Stimulated activated naive CD8-positive, alpha-beta T cell treated with anti-CD3 and anti-CD28 coated beads, Interleukin-15, amount 100 ng/mL, for 72 hours (primary cell): ENCODE data around the gene BBS7.

ENCODE experiments used
- ATAC-seq: fragments of 150-1000 bp; cut with Tn5 transposase; 2 replicates; pipeline ENCODE4 v1.10.0; 2021; ENCODE audit warnings: mild to moderate bottlenecking, moderate library complexity
- DNase-seq, 2 donors: peaks; one replicate each; pipeline ENCODE4 v3.0.0; 2021 to 2022
- H3K27ac Mint-ChIP-seq, 2 donors: one replicate each; pipeline ENCODE4 v1.8.0; 2022; ENCODE audit warnings: mild to moderate bottlenecking in 2 of 2, mixed read lengths in 2 of 2, moderate library complexity in 2 of 2
- H3K27me3 Mint-ChIP-seq: one replicate; pipeline ENCODE4 v1.8.0; 2022; ENCODE audit warnings: mixed read lengths
- H3K4me1 Mint-ChIP-seq: one replicate; pipeline ENCODE4 v1.8.0; 2022; ENCODE audit warnings: mild to moderate bottlenecking, mixed read lengths
- H3K4me3 Mint-ChIP-seq, 2 donors: one replicate each; pipeline ENCODE4 v1.8.0; 2022; ENCODE audit warnings: mild to moderate bottlenecking in 2 of 2, mixed read lengths in 2 of 2, moderate library complexity in 1 of 2
- H3K9me3 Mint-ChIP-seq, 2 donors: one replicate each; pipeline ENCODE4 v1.8.0; 2022; ENCODE audit warnings: mixed read lengths in 2 of 2

BBS7 gene

DNA sequence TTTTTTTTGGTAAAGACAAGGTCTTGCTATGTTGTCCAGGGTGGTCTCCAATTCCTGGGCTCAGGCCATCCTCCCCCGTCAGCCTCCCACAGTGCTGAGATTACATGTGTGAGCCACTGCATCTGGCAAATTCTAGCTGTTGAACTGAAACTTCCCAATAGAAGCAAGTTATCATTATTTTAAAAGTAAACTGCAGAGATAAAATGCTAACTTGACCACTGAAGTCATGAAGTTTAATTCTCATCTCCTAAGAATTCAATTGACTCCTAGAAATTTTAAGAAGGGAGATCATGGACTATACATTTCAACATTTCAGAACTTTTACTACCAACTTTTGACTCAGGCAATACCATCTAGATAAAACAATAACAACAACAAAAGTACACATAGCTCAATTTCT is 80.8 kb downstream of the BBS7 start:
- Mint-ChIP-seq H3K9me3 (no peaks in the 10 kb centered on the region), H3K27me3 (peaks cover 44% of the 10 kb centered on the region), H3K4me1 (peaks cover 12% of the 10 kb centered on the region), H3K4me3 (peak overlapping the region in 1 of 2 donors; percentile 53), H3K27ac (no peak overlapping the region)
- DNase-seq (no peak), ATAC-seq (no peak)

- no peak for DNase-seq
- peaks cover 12% of the 10 kb centered on the region for H3K4me1 Mint-ChIP-seq
- no peaks in the 10 kb centered on the region for H3K9me3 Mint-ChIP-seq
- H3K4me3 Mint-ChIP-seq = no peak overlapping the region
- peaks cover 44% of the 10 kb centered on the region for H3K27me3 Mint-ChIP-seq
- no peak for ATAC-seq
- no peak overlapping the region for H3K27ac Mint-ChIP-seq
Measured at GRCh38 chr4:121788896-121789295, 81.4 kb downstream of the BBS7 start.

DNA sequence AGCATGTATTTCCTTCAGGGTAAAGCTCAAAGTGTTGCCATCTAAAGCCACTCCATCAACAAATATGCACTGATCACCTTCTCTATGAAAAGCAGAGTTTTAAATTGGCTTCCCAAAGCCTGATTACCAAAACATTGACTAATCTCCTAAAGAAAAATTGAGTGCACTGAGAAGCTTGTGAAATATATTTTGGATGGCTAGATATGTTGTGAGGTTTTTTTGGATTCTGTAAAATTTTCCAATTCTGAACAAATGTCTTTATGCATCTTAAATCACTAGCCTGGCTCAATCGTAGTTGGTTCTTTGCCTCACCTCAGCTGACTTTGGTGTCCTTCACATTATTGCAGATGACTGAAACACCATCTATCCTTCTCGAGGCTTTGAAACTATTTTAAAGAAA is 84.1 kb downstream of the BBS7 start:
- no peak overlapping the region for H3K4me3 Mint-ChIP-seq

DNA sequence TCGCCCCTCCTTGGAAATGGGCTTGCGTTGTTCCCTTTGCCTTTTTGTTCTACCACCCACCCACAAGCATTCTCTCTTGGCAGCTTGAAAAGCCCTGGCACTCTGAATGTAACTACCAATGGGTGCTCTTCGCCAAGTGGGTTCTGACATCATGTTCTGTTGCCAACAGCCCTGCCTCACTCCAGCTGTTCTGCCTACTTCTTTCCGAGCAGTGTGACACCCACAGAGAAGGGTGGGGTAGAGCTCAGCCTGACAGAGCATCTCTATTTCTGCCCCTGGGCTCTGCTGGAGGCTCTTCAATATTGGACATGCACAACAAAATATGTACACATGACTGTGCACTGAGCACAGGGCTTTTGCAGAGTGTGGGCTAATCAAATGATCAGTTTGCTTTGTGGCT is 84.8 kb downstream of the BBS7 start:
- H3K27me3 Mint-ChIP-seq = peaks cover 58% of the 10 kb centered on the region
- H3K4me3 Mint-ChIP-seq = no peak overlapping the region
- ATAC-seq (no peak), DNase-seq (no peak)
- H3K27ac Mint-ChIP-seq = no peak overlapping the region
- no peaks in the 10 kb centered on the region for H3K9me3 Mint-ChIP-seq
- H3K4me1 Mint-ChIP-seq = peaks cover 12% of the 10 kb centered on the region

More for the DNA sequence above, 84.1 kb downstream of the BBS7 start:
- ATAC-seq (no peak), DNase-seq (no peak)
- H3K4me1 Mint-ChIP-seq = peaks cover 12% of the 10 kb centered on the region
- H3K27ac Mint-ChIP-seq = no peak overlapping the region
- H3K27me3 Mint-ChIP-seq = peaks cover 50% of the 10 kb centered on the region
- H3K9me3 Mint-ChIP-seq = no peaks in the 10 kb centered on the region

DNA sequence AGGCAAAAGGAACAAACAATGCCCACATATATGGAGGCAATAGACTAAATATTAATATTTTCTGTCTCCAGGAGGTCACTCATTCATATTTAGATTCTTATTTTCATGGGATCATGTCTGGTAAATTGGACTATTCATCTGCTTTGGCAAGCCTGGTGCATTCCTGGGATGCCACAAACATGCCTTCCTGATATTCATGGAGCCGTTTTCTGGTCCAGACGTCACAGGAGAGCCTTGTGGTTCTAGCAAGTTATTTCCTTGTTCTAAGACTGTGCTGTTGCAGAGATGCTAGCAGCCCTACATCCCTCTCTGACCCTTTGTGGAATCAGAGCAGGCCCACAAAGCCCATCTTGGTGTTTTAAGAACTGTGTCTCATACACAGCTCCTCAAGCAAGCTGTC is 85.3 kb downstream of the BBS7 start:
- Mint-ChIP-seq H3K4me3 (no peak overlapping the region), H3K4me1 (peaks cover 12% of the 10 kb centered on the region), H3K9me3 (no peaks in the 10 kb centered on the region), H3K27me3 (peaks cover 63% of the 10 kb centered on the region), H3K27ac (no peak overlapping the region)
- ATAC-seq (no peak), DNase-seq (no peak)

DNA sequence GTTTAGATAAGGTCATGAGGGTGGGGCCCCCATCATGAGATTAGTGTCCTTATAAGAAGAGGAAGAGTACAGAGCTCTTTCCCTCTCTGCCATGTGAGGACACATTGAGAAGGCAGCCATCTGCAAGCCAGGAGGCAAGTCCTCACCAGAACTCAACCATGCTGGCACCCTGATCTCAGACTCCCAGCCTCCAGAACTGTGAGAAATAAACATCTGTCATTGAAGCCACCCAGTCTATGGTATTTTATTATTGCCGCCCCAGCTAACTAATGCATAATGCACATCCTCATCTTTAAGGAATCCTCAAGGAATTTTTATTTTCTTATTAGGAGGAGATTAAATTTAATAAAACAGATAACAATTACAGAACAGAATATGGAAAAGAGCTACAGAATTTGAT is 85.9 kb downstream of the BBS7 start:
- Mint-ChIP-seq H3K4me3 (no peak overlapping the region), H3K9me3 (no peaks in the 10 kb centered on the region), H3K27me3 (peaks cover 64% of the 10 kb centered on the region), H3K4me1 (peaks cover 10% of the 10 kb centered on the region), H3K27ac (no peak overlapping the region)
- DNase-seq = no peak
- ATAC-seq = no peak

DNA sequence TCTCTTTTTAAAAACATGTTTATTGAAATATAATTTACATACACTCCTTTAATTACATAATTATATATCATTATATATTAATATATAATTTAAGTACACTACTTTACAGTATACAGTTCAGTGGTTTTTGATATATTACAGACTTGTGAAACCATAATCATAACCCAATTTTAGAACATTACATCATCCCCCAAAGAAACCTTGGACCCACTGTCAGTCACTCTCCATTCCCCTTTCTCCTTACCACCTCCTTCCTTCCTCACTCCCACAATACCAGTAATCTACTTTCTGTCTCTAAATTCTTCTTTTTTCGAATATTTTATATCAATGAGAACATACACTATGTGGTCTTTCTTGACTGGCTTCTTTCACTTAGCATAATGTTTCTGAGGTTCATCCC is 87.1 kb downstream of the BBS7 start:
- Mint-ChIP-seq H3K27ac (no peak overlapping the region), H3K4me1 (no peaks in the 10 kb centered on the region), H3K4me3 (no peak overlapping the region), H3K9me3 (no peaks in the 10 kb centered on the region), H3K27me3 (peaks cover 52% of the 10 kb centered on the region)
- DNase-seq (no peak), ATAC-seq (no peak)

GRCh38 chr4:121778991-121779628 is 91.2 kb downstream of the BBS7 start:
- Mint-ChIP-seq H3K4me3 (no peak overlapping the region), H3K9me3 (no peaks in the 10 kb centered on the region), H3K27me3 (peaks cover 23% of the 10 kb centered on the region), H3K4me1 (no peaks in the 10 kb centered on the region), H3K27ac (no peak overlapping the region)
- DNase-seq (no peak), ATAC-seq (no peak)

GRCh38 chr4:121777625-121778024 is 92.6 kb downstream of the BBS7 start:
- no peak for ATAC-seq
- no peaks in the 10 kb centered on the region for H3K9me3 Mint-ChIP-seq
- H3K27ac Mint-ChIP-seq = no peak overlapping the region
- no peak overlapping the region for H3K4me3 Mint-ChIP-seq
- DNase-seq = no peak
- H3K4me1 Mint-ChIP-seq = no peaks in the 10 kb centered on the region
- peaks cover 22% of the 10 kb centered on the region for H3K27me3 Mint-ChIP-seq

DNA sequence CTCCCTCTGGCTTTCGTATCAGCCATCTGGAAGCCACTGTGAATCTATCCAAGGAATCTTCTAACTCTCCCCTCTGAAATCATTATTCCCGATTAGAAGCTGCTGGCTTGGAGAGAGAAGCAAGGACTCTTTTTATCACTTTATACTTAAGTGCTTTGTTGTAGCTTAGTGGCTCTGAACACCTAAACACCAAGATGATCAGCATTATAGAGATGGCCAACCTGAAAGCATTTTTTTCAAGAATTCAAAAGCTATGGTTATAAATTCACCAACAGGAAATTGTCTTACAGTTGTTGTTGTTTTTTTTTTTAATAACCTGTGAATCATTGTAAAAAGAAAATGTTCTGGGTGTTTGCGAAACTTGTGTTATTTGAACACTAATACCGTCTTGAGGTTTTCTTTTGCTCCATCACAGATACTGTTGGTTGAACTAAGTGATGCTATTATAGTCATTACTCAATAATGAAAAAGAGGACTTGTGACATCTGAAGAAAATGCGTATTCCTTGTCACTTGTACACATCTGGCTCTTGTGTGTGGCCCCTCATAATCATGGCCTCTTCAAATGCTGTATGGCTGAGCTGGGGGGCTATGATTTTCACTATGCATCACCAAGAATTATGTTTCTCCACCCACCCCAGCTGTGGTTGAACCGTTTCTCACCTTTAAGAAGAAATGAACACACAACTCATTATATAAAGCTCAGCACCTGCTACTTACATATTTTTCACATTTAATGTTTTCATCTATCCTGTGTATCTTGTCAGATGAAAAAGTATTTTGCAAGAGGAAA is 93.5 kb downstream of the BBS7 start:
- ATAC-seq = no peak
- H3K9me3 Mint-ChIP-seq = no peaks in the 10 kb centered on the region

More for the DNA sequence above, 93.5 kb downstream of the BBS7 start:
- Mint-ChIP-seq H3K27me3 (peaks cover 22% of the 10 kb centered on the region), H3K4me3 (no peak overlapping the region), H3K4me1 (no peaks in the 10 kb centered on the region), H3K27ac (no peak overlapping the region)
- DNase-seq = no peak
